Left ventricle myocardium inferior (tissue), 1 donor: ENCODE data around the gene POU6F1. TPM values are rescaled to one million over a fixed set of nuclear protein-coding genes. Genes with fewer than 3 reads are reported as not detected.

Experiments used
- DNase-seq: peaks from one replicate; pipeline ENCODE4 v3.0.0-alpha.2; 2020
- H3K27ac ChIP-seq: fragments of 200-600 bp; replicated peaks from 2 replicates; pipeline ENCODE4 v1.8.0; 2021
- H3K27me3 ChIP-seq: fragments of 200-600 bp; 2 replicates; pipeline ENCODE4 v1.8.0; 2021; ENCODE audit warnings: low read depth
- H3K36me3 ChIP-seq: fragments of 200-600 bp; 2 replicates; pipeline ENCODE4 v1.8.0; 2021
- H3K4me1 ChIP-seq: fragments of 200-600 bp; 2 replicates; pipeline ENCODE4 v1.8.0; 2021
- H3K4me3 ChIP-seq: fragments of 200-600 bp; 2 replicates; pipeline ENCODE4 v1.8.0; 2021; ENCODE audit warnings: mild to moderate bottlenecking, moderate library complexity
- H3K9me3 ChIP-seq: fragments of 200-600 bp; replicated peaks from 2 replicates; pipeline ENCODE4 v1.8.0; 2021
- intact Hi-C: fragments of 100-400 bp; cut with micrococcal nuclease; formaldehyde crosslinking; loops from one replicate; pipeline ENCODE4 v1.11.0; 2022
- total RNA-seq: library from RNA; stranded (reverse); fragmentation: NEBNext Ultra II Directional; extraction: Animal tissue kit (Norgen Biotek cat#: 25700); gene quantifications from one replicate; pipeline ENCODE4 v1.2.1, GENCODE V29; 2021
- TF ChIP-seq, protein P1 (sequence below): fragments of 200-600 bp; IDR thresholded peaks from 2 replicates; pipeline ENCODE4 v1.8.0; 2021; ENCODE audit warnings: antibody characterized with exemption, mild to moderate bottlenecking, borderline replicate concordance
- donor health status: DM: no; HTN: yes; CAD: no; lungs with severe emphysema.

The POU6F1 gene
- total RNA-seq, 1 donor from 2014 or later: 9.9 TPM

- no peaks in the 10 kb centered on the region for H3K27me3 ChIP-seq
- H3K36me3 ChIP-seq: no peaks in the 10 kb centered on the region
- intact Hi-C loops: no loop called here
Observed at GRCh38 chr12:51152953-51153352, 64.9 kb downstream of the POU6F1 start.

DNA sequence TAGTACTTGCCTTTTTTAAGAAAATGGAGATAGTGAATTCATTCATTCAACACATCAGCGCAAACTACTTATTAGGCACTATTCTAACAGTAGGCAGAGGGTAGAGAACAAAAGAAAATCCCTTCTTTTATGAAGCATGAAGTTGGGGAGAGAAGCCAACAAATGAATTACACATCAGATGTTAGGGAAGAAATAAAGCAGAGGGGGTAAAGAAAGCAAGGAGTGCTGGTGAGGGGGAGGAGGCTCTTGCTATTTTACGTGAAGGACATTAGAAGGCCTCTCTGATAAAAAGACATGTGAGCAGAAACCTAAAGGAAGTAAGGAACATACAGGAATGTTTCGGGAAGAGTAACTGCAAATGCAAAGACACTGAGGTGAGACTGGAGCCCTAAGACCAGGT, 67.1 kb downstream of the POU6F1 start:
- Histone ChIP-seq H3K4me3 (no peak overlapping the region), H3K4me1 (peaks cover 10% of the 10 kb centered on the region), H3K36me3 (peaks cover 2% of the 10 kb centered on the region), H3K27me3 (no peaks in the 10 kb centered on the region), H3K9me3 (no peaks in the 10 kb centered on the region), H3K27ac (no peak overlapping the region)
- DNase-seq: no peak
- TF ChIP-seq, protein P1, sequence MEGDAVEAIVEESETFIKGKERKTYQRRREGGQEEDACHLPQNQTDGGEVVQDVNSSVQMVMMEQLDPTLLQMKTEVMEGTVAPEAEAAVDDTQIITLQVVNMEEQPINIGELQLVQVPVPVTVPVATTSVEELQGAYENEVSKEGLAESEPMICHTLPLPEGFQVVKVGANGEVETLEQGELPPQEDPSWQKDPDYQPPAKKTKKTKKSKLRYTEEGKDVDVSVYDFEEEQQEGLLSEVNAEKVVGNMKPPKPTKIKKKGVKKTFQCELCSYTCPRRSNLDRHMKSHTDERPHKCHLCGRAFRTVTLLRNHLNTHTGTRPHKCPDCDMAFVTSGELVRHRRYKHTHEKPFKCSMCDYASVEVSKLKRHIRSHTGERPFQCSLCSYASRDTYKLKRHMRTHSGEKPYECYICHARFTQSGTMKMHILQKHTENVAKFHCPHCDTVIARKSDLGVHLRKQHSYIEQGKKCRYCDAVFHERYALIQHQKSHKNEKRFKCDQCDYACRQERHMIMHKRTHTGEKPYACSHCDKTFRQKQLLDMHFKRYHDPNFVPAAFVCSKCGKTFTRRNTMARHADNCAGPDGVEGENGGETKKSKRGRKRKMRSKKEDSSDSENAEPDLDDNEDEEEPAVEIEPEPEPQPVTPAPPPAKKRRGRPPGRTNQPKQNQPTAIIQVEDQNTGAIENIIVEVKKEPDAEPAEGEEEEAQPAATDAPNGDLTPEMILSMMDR: no peak
- intact Hi-C loops: no loop called here

More at GRCh38 chr12:51152953-51153352, 64.9 kb downstream of the POU6F1 start:
- no peak for DNase-seq
- TF ChIP-seq, protein P1: no peak
- Histone ChIP-seq H3K27ac (no peak overlapping the region), H3K9me3 (no peaks in the 10 kb centered on the region), H3K4me1 (no peaks in the 10 kb centered on the region), H3K4me3 (no peak overlapping the region)

- Histone ChIP-seq H3K4me1 (peaks cover 10% of the 10 kb centered on the region), H3K27ac (no peak overlapping the region), H3K36me3 (peaks cover 6% of the 10 kb centered on the region), H3K4me3 (no peak overlapping the region), H3K9me3 (no peaks in the 10 kb centered on the region), H3K27me3 (no peaks in the 10 kb centered on the region)
- DNase-seq: no peak
- TF ChIP-seq, protein P1: no peak
- intact Hi-C loops: no loop called here
Observed at GRCh38 chr12:51147309-51147708, 70.6 kb downstream of the POU6F1 start.

- Histone ChIP-seq H3K4me3 (no peak overlapping the region), H3K36me3 (peaks cover 10% of the 10 kb centered on the region), H3K27me3 (no peaks in the 10 kb centered on the region), H3K27ac (no peak overlapping the region), H3K4me1 (no peaks in the 10 kb centered on the region), H3K9me3 (no peaks in the 10 kb centered on the region)
- TF ChIP-seq, protein P1: no peak
- DNase-seq: no peak
- intact Hi-C loops: no loop called here
Observed at GRCh38 chr12:51139292-51139844, 78.5 kb downstream of the POU6F1 start.

Other genes with a start within 250 kb of the POU6F1 start
- 25.1 TPM for gene SLC11A2, start 191.7 kb downstream of the POU6F1 start, total RNA-seq
- 20.6 TPM for gene LETMD1, start 169.7 kb downstream of the POU6F1 start, total RNA-seq
- 21.8 TPM for gene CSRNP2, start 134.5 kb downstream of the POU6F1 start, total RNA-seq
- gene TFCP2, start 44.9 kb downstream of the POU6F1 start, total RNA-seq: 22.8 TPM
- gene DAZAP2, start 20.8 kb upstream of the POU6F1 start, total RNA-seq: 179 TPM
- gene SMAGP, start 52.4 kb upstream of the POU6F1 start, total RNA-seq: 3.3 TPM
- gene BIN2, start 106.1 kb upstream of the POU6F1 start, total RNA-seq: 1.6 TPM
- not detected for gene CELA1, start 128.6 kb upstream of the POU6F1 start, total RNA-seq
- gene GALNT6, start 173.3 kb upstream of the POU6F1 start, total RNA-seq: 0.60 TPM
- gene SLC4A8, start 206.8 kb upstream of the POU6F1 start, total RNA-seq: 0.14 TPM